GM21717 (cell line): Measurements from ENCODE around the gene RFPL3.
"Not testable (repeated sequence)": the region's sequence is repeated elsewhere in the genome, so short reads cannot be mapped to it uniquely, and the experiment has no call there.

Source experiments
- ATAC-seq: cut with Tn5 transposase; IDR thresholded peaks from one replicate; pipeline ENCODE4 v1.9.1; 2021; ENCODE audit warnings: mild to moderate bottlenecking, moderate library complexity; ENCODE audit not compliant: unreplicated experiment

The RFPL3 gene

GRCh38 chr22:32357567-32357966 is at the start of gene RFPL3:
TSS of gene RFPL3 (plus strand) at chr22:32357867. CDS start at chr22:32358072, 205 bp downstream.
- ATAC-seq = not testable (repeated sequence)

- no peak for ATAC-seq
Measured at GRCh38 chr22:32308191-32308590, 49.5 kb upstream of the RFPL3 start.

- ATAC-seq = no peak
Measured at GRCh38 chr22:32308934-32309333, 48.7 kb upstream of the RFPL3 start.

GRCh38 chr22:32309585-32310251 is 47.9 kb upstream of the RFPL3 start:
- no peak for ATAC-seq

GRCh38 chr22:32310777-32311176 is 46.9 kb upstream of the RFPL3 start:
- no peak for ATAC-seq

- no peak for ATAC-seq
Measured at GRCh38 chr22:32311551-32312071, 46.1 kb upstream of the RFPL3 start.

- no peak for ATAC-seq
Measured at GRCh38 chr22:32312748-32313147, 44.9 kb upstream of the RFPL3 start.

GRCh38 chr22:32313532-32313931 is 44.1 kb upstream of the RFPL3 start:
- ATAC-seq = no peak

- ATAC-seq = no peak
Measured at GRCh38 chr22:32317524-32317923, 40.1 kb upstream of the RFPL3 start.

- ATAC-seq = no peak
Measured at GRCh38 chr22:32318361-32318760, 39.3 kb upstream of the RFPL3 start.

- no peak for ATAC-seq
Measured at GRCh38 chr22:32319861-32320406, 37.7 kb upstream of the RFPL3 start.

GRCh38 chr22:32322986-32323385 is 34.7 kb upstream of the RFPL3 start:
- ATAC-seq = no peak

- ATAC-seq = no peak
Measured at GRCh38 chr22:32323513-32324164, 34.0 kb upstream of the RFPL3 start.

GRCh38 chr22:32324505-32325415 is 32.9 kb upstream of the RFPL3 start:
- no peak for ATAC-seq

- ATAC-seq = no peak
Measured at GRCh38 chr22:32325416-32325801, 32.3 kb upstream of the RFPL3 start.

- ATAC-seq = no peak
Measured at GRCh38 chr22:32325811-32326237, 31.8 kb upstream of the RFPL3 start.

- no peak for ATAC-seq
Measured at GRCh38 chr22:32326647-32327046, 31.0 kb upstream of the RFPL3 start.

- ATAC-seq = no peak
Measured at GRCh38 chr22:32327066-32327465, 30.6 kb upstream of the RFPL3 start.

GRCh38 chr22:32327596-32328171 is 30.0 kb upstream of the RFPL3 start:
- ATAC-seq = no peak

- ATAC-seq = no peak
Measured at GRCh38 chr22:32328306-32329201, 29.1 kb upstream of the RFPL3 start.
